K562 (cell line): ENCODE measurements around the gene ICAM3. TPM values are rescaled to one million over a fixed set of nuclear protein-coding genes. Genes with fewer than 3 reads are reported as not detected.

Experiments used
- CBX2 ChIP-seq: fragments of 200-600 bp; sonication (generic); IDR thresholded peaks from one replicate; pipeline ENCODE4 v1.6.1; 2012; ENCODE audit warnings: mild to moderate bottlenecking, low read length, inconsistent platforms; ENCODE audit not compliant: insufficient read depth, poor library complexity, severe bottlenecking
- CC2D1A ChIP-seq: fragments of 450-650 bp; IDR thresholded peaks from 2 replicates; pipeline ENCODE4 v1.6.1; 2017; ENCODE audit warnings: mild to moderate bottlenecking
- KAT7 ChIP-seq: sonication (generic); formaldehyde crosslinking; IDR thresholded peaks from 2 replicates; pipeline ENCODE4 v1.8.0; 2022; ENCODE audit warnings: missing genetic modification reagents, mild to moderate bottlenecking, borderline replicate concordance
- KLF6 ChIP-seq: fragments of 250-450 bp; sonication (Bioruptor Pico); IDR thresholded peaks from 2 replicates; pipeline ENCODE4 v1.4.0; 2020; ENCODE audit warnings: mild to moderate bottlenecking, moderate library complexity, borderline replicate concordance
- NFIC ChIP-seq: fragments of 450-650 bp; IDR thresholded peaks from 2 replicates; pipeline ENCODE4 v1.6.1; 2017; ENCODE audit warnings: mild to moderate bottlenecking, inconsistent platforms
- NR4A1 ChIP-seq, 2 experiments: fragments of 250-450 bp in 1 of 2; fragments of 450-650 bp in 1 of 2; sonication (Bioruptor Pico) in 1 of 2; IDR thresholded peaks; 2 replicates each; pipeline versions ENCODE4 v1.4.0 to v1.6.1; 2016 to 2020; ENCODE audit warnings: mild to moderate bottlenecking in 2 of 2, missing compliant biosample characterization in 1 of 2, missing genetic modification characterization in 1 of 2, moderate library complexity in 1 of 2
- PRPF4 ChIP-seq: fragments of 200-400 bp; formaldehyde crosslinking; IDR thresholded peaks from one replicate; pipeline ENCODE4 v1.6.1; 2017; ENCODE audit warnings: low read length, low read depth, mild to moderate bottlenecking; ENCODE audit not compliant: insufficient read depth, poor library complexity, severe bottlenecking
- RBM17 ChIP-seq: fragments of 200-400 bp; formaldehyde crosslinking; IDR thresholded peaks from 2 replicates; pipeline ENCODE4 v1.6.1; 2017; ENCODE audit warnings: low read depth, mild to moderate bottlenecking, low read length, borderline replicate concordance
- ZC3H11A ChIP-seq: IDR thresholded peaks from 2 replicates; pipeline ENCODE4 v1.6.1; 2012; ENCODE audit warnings: low read depth, low read length, improper control_type of control experiment
- ZFP1 ChIP-seq: fragments of 450-650 bp; formaldehyde crosslinking; IDR thresholded peaks from 2 replicates; pipeline ENCODE4 v1.4.0; 2020; ENCODE audit warnings: mild to moderate bottlenecking, mixed read lengths
- ZNF3 ChIP-seq: fragments of 250-450 bp; sonication (Bioruptor Pico); IDR thresholded peaks from 2 replicates; pipeline ENCODE4 v1.5.0; 2021; ENCODE audit warnings: mild to moderate bottlenecking, moderate library complexity
- ZNF785 ChIP-seq: fragments of 250-450 bp; sonication (Bioruptor Pico); IDR thresholded peaks from 2 replicates; pipeline ENCODE4 v1.4.0; 2020; ENCODE audit warnings: mild to moderate bottlenecking
- polyA plus RNA-seq, 8 experiments: library from polyadenylated mRNA; depleted of rRNA in 4 of 8; stranded (reverse) in 5 of 8; unstranded in 3 of 8; fragments of >200 nt; fragmentation: Nextera tagmentation in 2 of 8; fragmentation: Illumina TruSeq in 1 of 8; extraction: Ambion mirVana in 2 of 8; extraction: Trizol in 1 of 8; gene quantifications; 2 replicates each; pipeline versions ENCODE4 v1.2.1 to v1.2.3, GENCODE V29; 2011 to 2014; ENCODE audit warnings: inconsistent platforms in 1 of 8, missing spikeins in 1 of 8
- total RNA-seq, 7 experiments: library from RNA; depleted of rRNA in 6 of 7; stranded (reverse); fragments of >200 nt in 6 of 7; fragmentation: Illumina TruSeq in 2 of 7; extraction: Trizol in 2 of 7; gene quantifications; 2 replicates each; pipeline versions ENCODE4 v1.2.1 to v1.2.3, GENCODE V29; 2011 to 2021; ENCODE audit warnings: low replicate concordance in 1 of 7
- TF ChIP-seq, protein P1 (sequence below): fragments of 450-650 bp; IDR thresholded peaks from 2 replicates; pipeline ENCODE4 v1.6.1; 2018; ENCODE audit not compliant: partially characterized antibody
- TF ChIP-seq, protein P2 (sequence below): sonication (generic); formaldehyde crosslinking; IDR thresholded peaks from 2 replicates; pipeline ENCODE4 v1.8.0; 2022; ENCODE audit warnings: mild to moderate bottlenecking, missing genetic modification reagents, borderline replicate concordance
- TF ChIP-seq, protein P3 (sequence below): fragments of 450-650 bp; formaldehyde crosslinking; IDR thresholded peaks from 2 replicates; pipeline ENCODE4 v1.4.0; 2022; ENCODE audit warnings: mild to moderate bottlenecking, moderate library complexity
- TF ChIP-seq, protein P4 (sequence below): fragments of 150-350 bp; conservative IDR thresholded peaks from 2 replicates; pipeline ENCODE4 v1.6.1; 2014; ENCODE audit warnings: low read length

Gene ICAM3
- total and polyA plus RNA-seq, 9 of the 15 experiments (the other 6 are each of a cell fraction or from before 2014, with no cell fraction given) = 6.5 to 39.5 (median 24.2) TPM

DNA sequence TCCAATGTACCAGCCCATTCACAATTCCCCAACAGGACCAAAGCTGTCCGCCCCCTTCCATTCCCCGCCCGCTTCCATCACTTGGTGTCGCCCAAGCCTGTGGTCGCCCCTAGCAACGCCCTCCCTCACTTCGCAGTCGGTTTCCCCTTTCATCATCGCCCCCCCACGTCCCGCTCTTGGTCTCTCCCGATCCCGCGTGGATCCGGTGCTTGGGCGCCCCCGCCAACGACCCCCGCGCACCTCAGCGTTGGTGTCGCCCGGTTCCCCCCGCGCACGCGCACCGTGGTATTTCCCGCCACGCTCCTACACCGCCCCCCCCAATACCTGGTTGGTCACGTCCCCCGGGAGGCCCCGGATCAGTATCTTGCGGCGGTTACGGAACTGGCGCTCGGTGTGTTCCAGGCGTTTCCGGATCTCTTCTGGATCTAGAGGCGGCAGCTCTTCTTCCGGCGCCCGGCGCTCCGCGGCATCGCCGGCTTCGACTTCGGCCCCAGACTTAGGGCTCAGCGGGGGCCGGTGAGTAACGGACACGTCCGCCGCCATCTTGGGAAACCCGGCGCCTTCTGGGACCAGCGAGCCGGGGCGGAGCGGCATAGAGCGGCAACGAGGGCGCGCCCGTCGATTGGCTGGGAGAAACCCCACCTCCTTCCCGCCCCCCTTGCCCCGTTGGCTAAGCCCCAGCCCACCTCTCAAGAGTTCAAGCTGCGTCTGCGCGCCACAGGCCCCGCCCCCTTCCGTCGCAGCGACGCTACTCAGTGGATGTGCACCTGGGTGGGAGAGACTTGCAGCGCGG is 6.3 kb downstream of the ICAM3 start, which contains the start of gene RAVER1 (continued):
- TF ChIP-seq RBM17 = no peak
- TF ChIP-seq CBX2 = no peak
- no peak for TF ChIP-seq ZNF3
- no peak for TF ChIP-seq ZFP1 (CRISPR knock-in tag)
- TF ChIP-seq, protein P1, sequence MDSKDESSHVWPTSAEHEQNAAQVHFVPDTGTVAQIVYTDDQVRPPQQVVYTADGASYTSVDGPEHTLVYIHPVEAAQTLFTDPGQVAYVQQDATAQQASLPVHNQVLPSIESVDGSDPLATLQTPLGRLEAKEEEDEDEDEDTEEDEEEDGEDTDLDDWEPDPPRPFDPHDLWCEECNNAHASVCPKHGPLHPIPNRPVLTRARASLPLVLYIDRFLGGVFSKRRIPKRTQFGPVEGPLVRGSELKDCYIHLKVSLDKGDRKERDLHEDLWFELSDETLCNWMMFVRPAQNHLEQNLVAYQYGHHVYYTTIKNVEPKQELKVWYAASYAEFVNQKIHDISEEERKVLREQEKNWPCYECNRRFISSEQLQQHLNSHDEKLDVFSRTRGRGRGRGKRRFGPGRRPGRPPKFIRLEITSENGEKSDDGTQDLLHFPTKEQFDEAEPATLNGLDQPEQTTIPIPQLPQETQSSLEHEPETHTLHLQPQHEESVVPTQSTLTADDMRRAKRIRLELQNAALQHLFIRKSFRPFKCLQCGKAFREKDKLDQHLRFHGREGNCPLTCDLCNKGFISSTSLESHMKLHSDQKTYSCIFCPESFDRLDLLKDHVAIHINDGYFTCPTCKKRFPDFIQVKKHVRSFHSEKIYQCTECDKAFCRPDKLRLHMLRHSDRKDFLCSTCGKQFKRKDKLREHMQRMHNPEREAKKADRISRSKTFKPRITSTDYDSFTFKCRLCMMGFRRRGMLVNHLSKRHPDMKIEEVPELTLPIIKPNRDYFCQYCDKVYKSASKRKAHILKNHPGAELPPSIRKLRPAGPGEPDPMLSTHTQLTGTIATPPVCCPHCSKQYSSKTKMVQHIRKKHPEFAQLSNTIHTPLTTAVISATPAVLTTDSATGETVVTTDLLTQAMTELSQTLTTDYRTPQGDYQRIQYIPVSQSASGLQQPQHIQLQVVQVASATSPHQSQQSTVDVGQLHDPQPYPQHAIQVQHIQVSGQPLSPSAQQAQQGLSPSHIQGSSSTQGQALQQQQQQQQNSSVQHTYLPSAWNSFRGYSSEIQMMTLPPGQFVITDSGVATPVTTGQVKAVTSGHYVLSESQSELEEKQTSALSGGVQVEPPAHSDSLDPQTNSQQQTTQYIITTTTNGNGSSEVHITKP = peak; percentile 99
- no peak for TF ChIP-seq CC2D1A
- no peak for TF ChIP-seq ZC3H11A
- peak; percentile 32; the same call in 1 of the 2 replicates for TF ChIP-seq NFIC
- TF ChIP-seq, protein P2, sequence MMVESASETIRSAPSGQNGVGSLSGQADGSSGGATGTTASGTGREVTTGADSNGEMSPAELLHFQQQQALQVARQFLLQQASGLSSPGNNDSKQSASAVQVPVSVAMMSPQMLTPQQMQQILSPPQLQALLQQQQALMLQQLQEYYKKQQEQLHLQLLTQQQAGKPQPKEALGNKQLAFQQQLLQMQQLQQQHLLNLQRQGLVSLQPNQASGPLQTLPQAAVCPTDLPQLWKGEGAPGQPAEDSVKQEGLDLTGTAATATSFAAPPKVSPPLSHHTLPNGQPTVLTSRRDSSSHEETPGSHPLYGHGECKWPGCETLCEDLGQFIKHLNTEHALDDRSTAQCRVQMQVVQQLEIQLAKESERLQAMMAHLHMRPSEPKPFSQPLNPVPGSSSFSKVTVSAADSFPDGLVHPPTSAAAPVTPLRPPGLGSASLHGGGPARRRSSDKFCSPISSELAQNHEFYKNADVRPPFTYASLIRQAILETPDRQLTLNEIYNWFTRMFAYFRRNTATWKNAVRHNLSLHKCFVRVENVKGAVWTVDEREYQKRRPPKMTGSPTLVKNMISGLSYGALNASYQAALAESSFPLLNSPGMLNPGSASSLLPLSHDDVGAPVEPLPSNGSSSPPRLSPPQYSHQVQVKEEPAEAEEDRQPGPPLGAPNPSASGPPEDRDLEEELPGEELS = peak; percentile 92
- TF ChIP-seq NR4A1 (CRISPR knock-in tag; IDR thresholded peaks at IDR 0.05) = no peak
- no peak; the same call in 1 of the 2 replicates for TF ChIP-seq NR4A1 (tag; IDR thresholded peaks at IDR 0.05)
- 0 out of 2 replicates have a peak, but pooled peaks have one; percentile 25 for TF ChIP-seq KLF6 (CRISPR knock-in tag)
- peak; percentile 69; the same call in 1 of the 2 replicates for TF ChIP-seq KAT7 (CRISPR knock-in tag)
- TF ChIP-seq, protein P3, sequence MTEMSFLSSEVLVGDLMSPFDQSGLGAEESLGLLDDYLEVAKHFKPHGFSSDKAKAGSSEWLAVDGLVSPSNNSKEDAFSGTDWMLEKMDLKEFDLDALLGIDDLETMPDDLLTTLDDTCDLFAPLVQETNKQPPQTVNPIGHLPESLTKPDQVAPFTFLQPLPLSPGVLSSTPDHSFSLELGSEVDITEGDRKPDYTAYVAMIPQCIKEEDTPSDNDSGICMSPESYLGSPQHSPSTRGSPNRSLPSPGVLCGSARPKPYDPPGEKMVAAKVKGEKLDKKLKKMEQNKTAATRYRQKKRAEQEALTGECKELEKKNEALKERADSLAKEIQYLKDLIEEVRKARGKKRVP (CRISPR knock-in tag) = peak; percentile 46; the same call in 1 of the 2 replicates
- TF ChIP-seq ZNF785 (CRISPR knock-in tag) = no peak
- TF ChIP-seq, protein P4, sequence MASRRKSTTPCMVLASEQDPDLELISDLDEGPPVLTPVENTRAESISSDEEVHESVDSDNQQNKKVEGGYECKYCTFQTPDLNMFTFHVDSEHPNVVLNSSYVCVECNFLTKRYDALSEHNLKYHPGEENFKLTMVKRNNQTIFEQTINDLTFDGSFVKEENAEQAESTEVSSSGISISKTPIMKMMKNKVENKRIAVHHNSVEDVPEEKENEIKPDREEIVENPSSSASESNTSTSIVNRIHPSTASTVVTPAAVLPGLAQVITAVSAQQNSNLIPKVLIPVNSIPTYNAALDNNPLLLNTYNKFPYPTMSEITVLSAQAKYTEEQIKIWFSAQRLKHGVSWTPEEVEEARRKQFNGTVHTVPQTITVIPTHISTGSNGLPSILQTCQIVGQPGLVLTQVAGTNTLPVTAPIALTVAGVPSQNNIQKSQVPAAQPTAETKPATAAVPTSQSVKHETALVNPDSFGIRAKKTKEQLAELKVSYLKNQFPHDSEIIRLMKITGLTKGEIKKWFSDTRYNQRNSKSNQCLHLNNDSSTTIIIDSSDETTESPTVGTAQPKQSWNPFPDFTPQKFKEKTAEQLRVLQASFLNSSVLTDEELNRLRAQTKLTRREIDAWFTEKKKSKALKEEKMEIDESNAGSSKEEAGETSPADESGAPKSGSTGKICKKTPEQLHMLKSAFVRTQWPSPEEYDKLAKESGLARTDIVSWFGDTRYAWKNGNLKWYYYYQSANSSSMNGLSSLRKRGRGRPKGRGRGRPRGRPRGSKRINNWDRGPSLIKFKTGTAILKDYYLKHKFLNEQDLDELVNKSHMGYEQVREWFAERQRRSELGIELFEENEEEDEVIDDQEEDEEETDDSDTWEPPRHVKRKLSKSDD = peak; percentile 76; the same call in 1 of the 2 replicates
- TF ChIP-seq PRPF4 = peak; percentile 75
